ENCODE measurements around the gene SPTBN5.
A peak's percentile ranks its signal among the peaks of the same experiment; 100 is the strongest.

Gene SPTBN5

DNA sequence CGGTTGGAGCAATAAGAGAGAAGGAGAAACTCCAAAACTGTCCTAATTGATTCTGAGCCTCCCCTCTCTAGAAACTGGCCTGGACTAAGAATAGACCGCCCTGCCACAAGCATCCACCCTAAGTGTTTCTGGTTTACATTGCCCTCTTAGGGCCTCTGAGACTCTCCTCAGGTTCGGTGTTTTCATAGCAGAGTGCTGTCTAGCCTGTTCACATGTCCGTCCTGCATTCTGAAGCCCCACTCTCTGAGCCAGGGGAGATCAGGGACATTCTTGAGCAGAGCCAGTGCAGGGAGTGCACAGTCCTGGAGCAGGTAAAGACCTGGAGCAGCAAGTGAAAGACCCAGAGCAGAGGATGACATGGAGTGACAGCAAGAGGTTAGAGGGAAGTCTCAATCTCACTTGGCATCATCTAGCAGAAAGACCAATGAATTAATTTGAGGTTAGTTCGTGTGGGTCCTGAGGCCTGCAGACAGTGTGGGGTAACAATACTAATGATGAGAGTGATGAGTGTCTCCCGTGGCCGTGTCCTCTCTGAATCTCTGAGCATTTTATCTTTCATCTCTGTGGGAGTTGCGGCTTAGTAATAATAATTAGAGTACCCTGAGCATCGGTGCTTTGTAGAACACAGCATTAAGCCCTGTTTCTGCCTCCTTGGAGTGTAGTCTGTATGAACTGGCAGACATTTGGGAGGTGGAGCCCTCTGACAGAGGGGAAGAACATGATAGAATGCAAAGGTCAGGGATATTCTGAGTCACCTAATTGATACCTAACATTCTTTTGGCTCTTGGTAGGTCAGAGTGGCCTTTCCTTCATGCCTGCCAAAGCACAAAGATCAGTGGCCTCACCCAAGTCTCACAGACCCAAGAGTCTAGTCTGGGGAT, 95.0 kb downstream of the SPTBN5 start:
- peak; percentile 39 for DNase-seq

Measured in NCI-H2227 treated with DMSO at 0.1 percent for 48 hours (cell line).